A549 (cell line): ENCODE measurements around the gene PLAGL2.

Experiments used
- EP300 ChIP-seq, 2 experiments: fragments of >200 bp; sonication (Bioruptor Twin); formaldehyde crosslinking; IDR thresholded peaks; 2 replicates in 1 of 2; 3 replicates in 1 of 2; pipeline ENCODE4 v1.6.1; 2016 to 2017
- JUNB ChIP-seq: fragments of >200 bp; sonication (Bioruptor Twin); formaldehyde crosslinking; IDR thresholded peaks from 2 replicates; pipeline ENCODE4 v1.6.1; 2016
- NR3C1 ChIP-seq: fragments of >200 bp; sonication (Bioruptor Twin); formaldehyde crosslinking; IDR thresholded peaks from 3 replicates; pipeline ENCODE4 v1.6.1; 2017
- POLR2A ChIP-seq: IDR thresholded peaks from 2 replicates; pipeline ENCODE4 v1.6.1; 2012; ENCODE audit warnings: mild to moderate bottlenecking, low read length
- RAD21 ChIP-seq, 2 experiments: fragments of >200 bp in 1 of 2; sonication (Bioruptor Twin) in 1 of 2; formaldehyde crosslinking in 1 of 2; IDR thresholded peaks in 1 of 2; conservative IDR thresholded peaks in 1 of 2; 2 replicates in 1 of 2; 3 replicates in 1 of 2; pipeline ENCODE4 v1.6.1; 2012 to 2018; ENCODE audit warnings: inconsistent platforms in 1 of 2
- SREBF2 ChIP-seq: fragments of 450-650 bp; IDR thresholded peaks from 2 replicates; pipeline ENCODE4 v1.6.1; 2014; ENCODE audit warnings: mild to moderate bottlenecking, moderate library complexity
- ZNF302 ChIP-seq: fragments of 250-450 bp; sonication (Bioruptor Pico); IDR thresholded peaks from 2 replicates; pipeline ENCODE4 v1.9.0; 2021; ENCODE audit warnings: inconsistent platforms, mild to moderate bottlenecking, moderate library complexity
- TF ChIP-seq, protein P1 (sequence below): fragments of >200 bp; sonication (Bioruptor Twin); formaldehyde crosslinking; IDR thresholded peaks from 3 replicates; pipeline ENCODE4 v1.5.1; 2016
- TF ChIP-seq, protein P2 (sequence below): IDR thresholded peaks from 2 replicates; pipeline ENCODE4 v1.6.1; 2012; ENCODE audit warnings: low read depth, borderline replicate concordance
- TF ChIP-seq, protein P3 (sequence below): fragments of 200-600 bp; sonication (generic); IDR thresholded peaks from 2 replicates; pipeline ENCODE4 v1.6.1; 2016; ENCODE audit warnings: antibody characterized with exemption, mild to moderate bottlenecking, moderate library complexity

DNA sequence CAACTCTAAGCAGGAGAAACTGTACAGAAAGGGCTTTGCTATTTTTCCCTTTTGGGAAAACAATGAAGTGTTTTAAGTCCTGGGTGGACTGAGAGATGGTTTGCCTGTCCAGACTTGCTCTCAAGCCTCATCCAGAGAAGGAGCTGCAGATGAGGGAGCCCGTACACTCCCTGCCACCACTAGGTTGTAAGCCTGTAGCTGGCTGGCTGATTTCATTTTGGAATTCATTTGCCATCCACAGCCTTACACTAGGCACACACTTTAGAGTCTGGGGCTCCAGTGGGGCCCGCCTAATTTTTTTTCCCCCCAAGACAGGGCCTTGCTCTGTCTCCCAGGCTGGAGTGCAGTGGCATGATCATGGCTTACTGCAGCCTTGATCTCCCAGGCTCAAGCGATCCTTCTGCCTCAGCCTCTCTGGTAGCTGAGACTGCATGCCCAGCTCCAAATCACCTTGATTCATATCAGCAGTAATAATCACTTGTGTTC lies 28.5 kb upstream of the PLAGL2 start:
- TF ChIP-seq NR3C1, result no peak
- TF ChIP-seq JUNB, result no peak
- TF ChIP-seq, protein P1, sequence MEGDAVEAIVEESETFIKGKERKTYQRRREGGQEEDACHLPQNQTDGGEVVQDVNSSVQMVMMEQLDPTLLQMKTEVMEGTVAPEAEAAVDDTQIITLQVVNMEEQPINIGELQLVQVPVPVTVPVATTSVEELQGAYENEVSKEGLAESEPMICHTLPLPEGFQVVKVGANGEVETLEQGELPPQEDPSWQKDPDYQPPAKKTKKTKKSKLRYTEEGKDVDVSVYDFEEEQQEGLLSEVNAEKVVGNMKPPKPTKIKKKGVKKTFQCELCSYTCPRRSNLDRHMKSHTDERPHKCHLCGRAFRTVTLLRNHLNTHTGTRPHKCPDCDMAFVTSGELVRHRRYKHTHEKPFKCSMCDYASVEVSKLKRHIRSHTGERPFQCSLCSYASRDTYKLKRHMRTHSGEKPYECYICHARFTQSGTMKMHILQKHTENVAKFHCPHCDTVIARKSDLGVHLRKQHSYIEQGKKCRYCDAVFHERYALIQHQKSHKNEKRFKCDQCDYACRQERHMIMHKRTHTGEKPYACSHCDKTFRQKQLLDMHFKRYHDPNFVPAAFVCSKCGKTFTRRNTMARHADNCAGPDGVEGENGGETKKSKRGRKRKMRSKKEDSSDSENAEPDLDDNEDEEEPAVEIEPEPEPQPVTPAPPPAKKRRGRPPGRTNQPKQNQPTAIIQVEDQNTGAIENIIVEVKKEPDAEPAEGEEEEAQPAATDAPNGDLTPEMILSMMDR, result no peak
- TF ChIP-seq ZNF302 (CRISPR knock-in tag), result no peak
- TF ChIP-seq, protein P2, sequence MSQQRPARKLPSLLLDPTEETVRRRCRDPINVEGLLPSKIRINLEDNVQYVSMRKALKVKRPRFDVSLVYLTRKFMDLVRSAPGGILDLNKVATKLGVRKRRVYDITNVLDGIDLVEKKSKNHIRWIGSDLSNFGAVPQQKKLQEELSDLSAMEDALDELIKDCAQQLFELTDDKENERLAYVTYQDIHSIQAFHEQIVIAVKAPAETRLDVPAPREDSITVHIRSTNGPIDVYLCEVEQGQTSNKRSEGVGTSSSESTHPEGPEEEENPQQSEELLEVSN, result no peak
- TF ChIP-seq SREBF2, result no peak
- TF ChIP-seq RAD21 (conservative IDR thresholded peaks at IDR 0.05 in 1 of 2, IDR thresholded peaks at IDR 0.05 in 1 of 2), result no peak
- TF ChIP-seq EP300 (IDR thresholded peaks at IDR 0.05), result no peak
- no peak for TF ChIP-seq POLR2A
- TF ChIP-seq, protein P3, sequence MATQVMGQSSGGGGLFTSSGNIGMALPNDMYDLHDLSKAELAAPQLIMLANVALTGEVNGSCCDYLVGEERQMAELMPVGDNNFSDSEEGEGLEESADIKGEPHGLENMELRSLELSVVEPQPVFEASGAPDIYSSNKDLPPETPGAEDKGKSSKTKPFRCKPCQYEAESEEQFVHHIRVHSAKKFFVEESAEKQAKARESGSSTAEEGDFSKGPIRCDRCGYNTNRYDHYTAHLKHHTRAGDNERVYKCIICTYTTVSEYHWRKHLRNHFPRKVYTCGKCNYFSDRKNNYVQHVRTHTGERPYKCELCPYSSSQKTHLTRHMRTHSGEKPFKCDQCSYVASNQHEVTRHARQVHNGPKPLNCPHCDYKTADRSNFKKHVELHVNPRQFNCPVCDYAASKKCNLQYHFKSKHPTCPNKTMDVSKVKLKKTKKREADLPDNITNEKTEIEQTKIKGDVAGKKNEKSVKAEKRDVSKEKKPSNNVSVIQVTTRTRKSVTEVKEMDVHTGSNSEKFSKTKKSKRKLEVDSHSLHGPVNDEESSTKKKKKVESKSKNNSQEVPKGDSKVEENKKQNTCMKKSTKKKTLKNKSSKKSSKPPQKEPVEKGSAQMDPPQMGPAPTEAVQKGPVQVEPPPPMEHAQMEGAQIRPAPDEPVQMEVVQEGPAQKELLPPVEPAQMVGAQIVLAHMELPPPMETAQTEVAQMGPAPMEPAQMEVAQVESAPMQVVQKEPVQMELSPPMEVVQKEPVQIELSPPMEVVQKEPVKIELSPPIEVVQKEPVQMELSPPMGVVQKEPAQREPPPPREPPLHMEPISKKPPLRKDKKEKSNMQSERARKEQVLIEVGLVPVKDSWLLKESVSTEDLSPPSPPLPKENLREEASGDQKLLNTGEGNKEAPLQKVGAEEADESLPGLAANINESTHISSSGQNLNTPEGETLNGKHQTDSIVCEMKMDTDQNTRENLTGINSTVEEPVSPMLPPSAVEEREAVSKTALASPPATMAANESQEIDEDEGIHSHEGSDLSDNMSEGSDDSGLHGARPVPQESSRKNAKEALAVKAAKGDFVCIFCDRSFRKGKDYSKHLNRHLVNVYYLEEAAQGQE, result no peak
